ENCODE measurements around the gene C1QTNF1. TPM values are rescaled to one million over a fixed set of nuclear protein-coding genes. Genes with fewer than 3 reads are reported as not detected.

C1QTNF1 gene
- total RNA-seq, 1 donor from 2014 or later: 0.26 TPM

DNA sequence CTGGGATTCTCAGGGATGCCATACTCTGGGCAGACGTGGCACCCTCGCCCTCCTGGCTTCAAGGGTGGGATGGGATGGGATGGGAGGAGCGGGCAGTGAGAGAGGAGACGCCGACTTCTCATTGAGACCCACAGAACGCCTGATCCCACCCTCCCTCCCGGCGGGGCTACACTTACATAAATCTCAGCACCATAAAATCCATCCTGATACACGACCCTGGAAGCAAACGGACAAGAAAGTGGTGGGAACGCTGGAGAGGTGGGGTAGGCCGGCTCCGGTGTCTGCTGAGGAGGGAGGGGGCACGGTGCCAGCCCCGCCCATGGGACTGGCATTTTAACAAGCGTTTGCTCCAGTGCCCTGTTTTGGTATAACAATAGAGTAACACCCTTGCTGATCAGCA lies 72.5 kb downstream of the C1QTNF1 start:
- no peak overlapping the region for H3K4me3 Mint-ChIP-seq (ENCODE audit: unreplicated experiment)
- H3K9me3 Mint-ChIP-seq (ENCODE audit: unreplicated experiment): no peaks in the 10 kb centered on the region
- H3K4me1 Mint-ChIP-seq (ENCODE audit: unreplicated experiment): no peaks in the 10 kb centered on the region
- DNase-seq (ENCODE audit: low spot score): no peak
- no peak overlapping the region for H3K27ac Mint-ChIP-seq (ENCODE audit: unreplicated experiment)
- H3K27me3 Mint-ChIP-seq (ENCODE audit: unreplicated experiment): peaks cover 7% of the 10 kb centered on the region
- TF ChIP-seq, protein P1, sequence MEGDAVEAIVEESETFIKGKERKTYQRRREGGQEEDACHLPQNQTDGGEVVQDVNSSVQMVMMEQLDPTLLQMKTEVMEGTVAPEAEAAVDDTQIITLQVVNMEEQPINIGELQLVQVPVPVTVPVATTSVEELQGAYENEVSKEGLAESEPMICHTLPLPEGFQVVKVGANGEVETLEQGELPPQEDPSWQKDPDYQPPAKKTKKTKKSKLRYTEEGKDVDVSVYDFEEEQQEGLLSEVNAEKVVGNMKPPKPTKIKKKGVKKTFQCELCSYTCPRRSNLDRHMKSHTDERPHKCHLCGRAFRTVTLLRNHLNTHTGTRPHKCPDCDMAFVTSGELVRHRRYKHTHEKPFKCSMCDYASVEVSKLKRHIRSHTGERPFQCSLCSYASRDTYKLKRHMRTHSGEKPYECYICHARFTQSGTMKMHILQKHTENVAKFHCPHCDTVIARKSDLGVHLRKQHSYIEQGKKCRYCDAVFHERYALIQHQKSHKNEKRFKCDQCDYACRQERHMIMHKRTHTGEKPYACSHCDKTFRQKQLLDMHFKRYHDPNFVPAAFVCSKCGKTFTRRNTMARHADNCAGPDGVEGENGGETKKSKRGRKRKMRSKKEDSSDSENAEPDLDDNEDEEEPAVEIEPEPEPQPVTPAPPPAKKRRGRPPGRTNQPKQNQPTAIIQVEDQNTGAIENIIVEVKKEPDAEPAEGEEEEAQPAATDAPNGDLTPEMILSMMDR (IDR thresholded peaks at IDR 0.05; ENCODE audit: unreplicated experiment): no peak
- H3K36me3 Mint-ChIP-seq (ENCODE audit: low read depth, unreplicated experiment): no peaks in the 10 kb centered on the region

- Mint-ChIP-seq H3K9me3 (ENCODE audit: unreplicated experiment) (no peaks in the 10 kb centered on the region), H3K4me3 (ENCODE audit: unreplicated experiment) (no peak overlapping the region), H3K27ac (ENCODE audit: unreplicated experiment) (no peak overlapping the region), H3K4me1 (ENCODE audit: unreplicated experiment) (no peaks in the 10 kb centered on the region), H3K27me3 (ENCODE audit: unreplicated experiment) (peaks cover 7% of the 10 kb centered on the region), H3K36me3 (ENCODE audit: low read depth, unreplicated experiment) (no peaks in the 10 kb centered on the region)
- TF ChIP-seq, protein P1 (IDR thresholded peaks at IDR 0.05; ENCODE audit: unreplicated experiment): no peak
- DNase-seq (ENCODE audit: low spot score): no peak
These were observed 73.5 kb downstream of the C1QTNF1 start for GRCh38 chr17:79097226-79098055.

DNA sequence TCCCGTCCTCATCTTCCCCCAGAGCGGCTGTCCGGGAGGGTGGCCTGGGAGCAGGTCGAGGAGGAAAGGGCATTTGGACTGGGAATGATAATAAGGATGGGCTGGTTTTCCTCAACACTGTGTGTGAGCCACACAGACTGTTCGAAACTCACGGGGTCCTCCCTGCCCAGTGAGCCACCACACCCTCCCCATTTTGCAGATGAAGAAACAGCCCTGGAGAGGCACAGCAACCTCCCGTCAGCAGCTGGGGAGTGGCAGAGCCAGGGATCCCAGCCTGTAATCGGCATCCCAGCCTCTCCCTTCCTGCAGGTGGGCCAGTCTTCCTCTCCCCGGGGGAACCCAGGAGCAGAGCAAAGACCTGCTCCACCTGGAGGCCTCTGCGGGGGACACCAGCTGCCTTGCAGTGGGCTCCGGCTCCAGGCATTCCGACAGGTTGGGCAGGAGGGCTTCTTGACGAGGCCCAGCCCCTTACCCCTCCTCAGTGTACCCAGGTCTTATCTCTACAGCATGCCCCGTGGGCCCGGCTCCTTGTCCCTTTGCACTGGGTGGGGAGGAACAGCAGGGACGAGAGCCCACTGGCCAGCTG lies 74.4 kb downstream of the C1QTNF1 start:
- no peak for DNase-seq (ENCODE audit: low spot score)
- H3K27ac Mint-ChIP-seq (ENCODE audit: unreplicated experiment): no peak overlapping the region
- no peaks in the 10 kb centered on the region for H3K4me1 Mint-ChIP-seq (ENCODE audit: unreplicated experiment)
- H3K4me3 Mint-ChIP-seq (ENCODE audit: unreplicated experiment): no peak overlapping the region
- TF ChIP-seq, protein P1 (IDR thresholded peaks at IDR 0.05; ENCODE audit: unreplicated experiment): no peak
- no peaks in the 10 kb centered on the region for H3K36me3 Mint-ChIP-seq (ENCODE audit: low read depth, unreplicated experiment)
- H3K9me3 Mint-ChIP-seq (ENCODE audit: unreplicated experiment): no peaks in the 10 kb centered on the region
- H3K27me3 Mint-ChIP-seq (ENCODE audit: unreplicated experiment): peaks cover 5% of the 10 kb centered on the region

Other genes starting within 250 kb of the C1QTNF1 start
- 73.3 TPM for gene CYTH1, start 241.9 kb upstream of the C1QTNF1 start, total RNA-seq (ENCODE audit: unreplicated experiment)
- gene USP36, start 183.4 kb upstream of the C1QTNF1 start, total RNA-seq (ENCODE audit: unreplicated experiment): 56.7 TPM
- gene CEP295NL, start 121.0 kb upstream of the C1QTNF1 start, total RNA-seq (ENCODE audit: unreplicated experiment): 1.4 TPM
- gene TIMP2, start 98.8 kb upstream of the C1QTNF1 start, total RNA-seq (ENCODE audit: unreplicated experiment): 41.5 TPM
- gene LGALS3BP, start 44.2 kb upstream of the C1QTNF1 start, total RNA-seq (ENCODE audit: unreplicated experiment): 12.6 TPM
- 81.6 TPM for gene CANT1, start 14.4 kb upstream of the C1QTNF1 start, total RNA-seq (ENCODE audit: unreplicated experiment)
- 31.6 TPM for gene ENGASE, start 50.7 kb downstream of the C1QTNF1 start, total RNA-seq (ENCODE audit: unreplicated experiment)